ENCODE measurements around the gene TMEM270.
"Not testable (repeated sequence)": the region's sequence is repeated elsewhere in the genome, so short reads cannot be mapped to it uniquely, and the experiment has no call there.

TMEM270 gene

DNA sequence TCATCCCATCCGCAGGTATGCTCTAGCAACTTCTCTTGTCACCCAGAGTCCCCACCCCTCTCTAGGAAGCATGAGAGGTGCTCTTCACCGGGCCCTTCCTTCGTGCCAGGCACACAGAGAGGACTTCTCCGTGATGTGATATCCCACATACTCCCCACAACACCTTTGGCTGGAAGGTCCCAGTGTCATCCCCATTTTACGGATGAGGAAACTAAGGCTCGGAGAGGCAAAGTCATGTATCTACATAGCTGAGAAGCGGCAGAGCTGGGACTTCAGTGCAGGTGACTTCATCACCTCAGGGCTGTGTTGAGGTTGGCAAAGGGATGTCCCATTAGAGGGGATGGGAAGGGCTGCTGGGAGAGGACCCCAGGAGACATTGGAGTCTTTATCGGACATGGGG, 15.4 kb downstream of the TMEM270 start:
- no peak for DNase-seq (ENCODE audit: low spot score)

DNA sequence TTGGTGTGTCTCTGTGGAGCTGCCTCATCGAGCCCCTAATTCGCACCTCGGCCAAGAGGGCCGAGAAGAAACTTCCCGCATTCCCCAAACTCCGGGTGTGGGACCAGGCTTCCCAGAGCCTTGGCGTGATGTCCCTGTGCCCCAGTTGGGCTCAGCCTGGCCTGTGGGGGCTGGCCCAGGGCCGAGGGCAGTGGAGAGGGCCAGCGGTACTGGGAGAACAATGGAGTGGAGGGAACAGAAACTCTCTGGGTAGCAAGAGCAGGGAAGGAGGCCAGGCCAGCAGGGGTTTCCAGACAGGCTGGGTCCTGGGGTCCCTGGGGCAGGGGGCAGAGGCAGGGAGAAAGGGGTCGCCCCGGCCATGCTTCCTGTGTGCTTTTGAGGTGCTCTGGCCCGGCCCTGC, 16.0 kb downstream of the TMEM270 start:
- DNase-seq (ENCODE audit: low spot score), result no peak
- TF ChIP-seq, protein P1, sequence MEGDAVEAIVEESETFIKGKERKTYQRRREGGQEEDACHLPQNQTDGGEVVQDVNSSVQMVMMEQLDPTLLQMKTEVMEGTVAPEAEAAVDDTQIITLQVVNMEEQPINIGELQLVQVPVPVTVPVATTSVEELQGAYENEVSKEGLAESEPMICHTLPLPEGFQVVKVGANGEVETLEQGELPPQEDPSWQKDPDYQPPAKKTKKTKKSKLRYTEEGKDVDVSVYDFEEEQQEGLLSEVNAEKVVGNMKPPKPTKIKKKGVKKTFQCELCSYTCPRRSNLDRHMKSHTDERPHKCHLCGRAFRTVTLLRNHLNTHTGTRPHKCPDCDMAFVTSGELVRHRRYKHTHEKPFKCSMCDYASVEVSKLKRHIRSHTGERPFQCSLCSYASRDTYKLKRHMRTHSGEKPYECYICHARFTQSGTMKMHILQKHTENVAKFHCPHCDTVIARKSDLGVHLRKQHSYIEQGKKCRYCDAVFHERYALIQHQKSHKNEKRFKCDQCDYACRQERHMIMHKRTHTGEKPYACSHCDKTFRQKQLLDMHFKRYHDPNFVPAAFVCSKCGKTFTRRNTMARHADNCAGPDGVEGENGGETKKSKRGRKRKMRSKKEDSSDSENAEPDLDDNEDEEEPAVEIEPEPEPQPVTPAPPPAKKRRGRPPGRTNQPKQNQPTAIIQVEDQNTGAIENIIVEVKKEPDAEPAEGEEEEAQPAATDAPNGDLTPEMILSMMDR (IDR thresholded peaks at IDR 0.05; ENCODE audit: extremely low read depth, missing control alignments), result no peak

More for the DNA sequence above, 15.4 kb downstream of the TMEM270 start:
- TF ChIP-seq, protein P1 (IDR thresholded peaks at IDR 0.05; ENCODE audit: extremely low read depth, missing control alignments), result no peak

DNA sequence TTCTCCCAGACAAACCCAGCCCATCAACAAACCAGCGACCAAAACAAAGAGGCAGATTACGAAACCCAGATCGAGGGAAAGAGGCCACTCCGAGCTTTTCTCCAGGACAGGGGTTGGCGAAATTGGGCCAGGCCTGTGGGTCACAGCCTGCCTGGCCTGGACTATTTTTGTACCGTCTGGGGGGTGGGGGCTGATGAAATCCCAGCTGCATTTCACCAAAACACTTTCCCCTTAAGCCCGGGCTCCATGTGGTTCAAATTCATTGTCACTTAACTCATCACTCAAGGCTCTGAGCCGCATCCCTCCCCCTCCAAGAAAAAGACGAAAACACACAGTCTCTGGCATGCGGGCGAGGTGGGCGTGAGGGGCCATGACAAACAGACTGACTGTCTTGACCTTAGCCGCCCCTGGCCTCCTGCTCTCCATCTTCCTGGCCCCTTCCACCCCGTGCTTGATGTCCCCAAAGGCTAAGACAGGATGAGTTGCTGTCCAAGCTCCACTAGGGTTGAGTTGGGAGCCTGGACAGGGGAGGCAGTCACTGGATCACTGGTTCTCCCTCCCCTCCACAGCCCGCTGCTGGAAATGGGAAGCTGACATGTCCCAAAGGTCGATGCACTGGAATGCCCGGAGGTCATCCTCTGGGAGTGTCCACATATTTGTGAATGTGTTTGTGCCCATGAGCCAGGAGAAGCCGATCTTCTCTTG, 19.2 kb downstream of the TMEM270 start:
- TF ChIP-seq, protein P1 (IDR thresholded peaks at IDR 0.05; ENCODE audit: extremely low read depth, missing control alignments), result no peak
- DNase-seq (ENCODE audit: low spot score), result no peak

DNA sequence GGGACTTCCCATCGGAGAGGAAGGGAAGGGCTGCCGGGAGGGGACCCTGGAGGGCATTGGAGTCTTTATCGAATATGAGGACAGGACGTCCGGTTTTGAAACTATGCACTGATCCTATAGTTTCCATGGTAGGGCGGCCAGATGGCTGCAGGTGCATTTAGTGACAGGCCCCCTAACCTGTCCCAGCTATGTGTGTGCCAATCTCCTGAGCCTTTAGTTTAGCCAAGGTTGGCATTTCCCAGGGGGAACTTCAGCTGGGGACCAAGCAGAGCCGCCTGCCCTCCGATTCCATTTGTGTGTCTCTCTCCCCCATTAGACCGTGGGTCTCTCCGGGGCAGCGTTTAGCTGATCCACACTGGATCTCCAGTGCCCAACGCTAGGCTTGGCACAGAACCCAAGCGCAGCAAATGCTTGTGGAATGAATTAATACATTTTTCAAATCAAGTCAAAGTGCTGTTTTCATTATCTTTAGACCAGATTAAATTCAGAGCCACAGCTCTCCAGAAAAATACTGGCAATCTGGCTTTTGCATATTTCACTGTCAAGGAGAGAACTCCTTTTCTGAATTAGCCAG, 19.9 kb downstream of the TMEM270 start:
- no peak for DNase-seq (ENCODE audit: low spot score)
- TF ChIP-seq, protein P1 (IDR thresholded peaks at IDR 0.05; ENCODE audit: extremely low read depth, missing control alignments), result no peak

DNA sequence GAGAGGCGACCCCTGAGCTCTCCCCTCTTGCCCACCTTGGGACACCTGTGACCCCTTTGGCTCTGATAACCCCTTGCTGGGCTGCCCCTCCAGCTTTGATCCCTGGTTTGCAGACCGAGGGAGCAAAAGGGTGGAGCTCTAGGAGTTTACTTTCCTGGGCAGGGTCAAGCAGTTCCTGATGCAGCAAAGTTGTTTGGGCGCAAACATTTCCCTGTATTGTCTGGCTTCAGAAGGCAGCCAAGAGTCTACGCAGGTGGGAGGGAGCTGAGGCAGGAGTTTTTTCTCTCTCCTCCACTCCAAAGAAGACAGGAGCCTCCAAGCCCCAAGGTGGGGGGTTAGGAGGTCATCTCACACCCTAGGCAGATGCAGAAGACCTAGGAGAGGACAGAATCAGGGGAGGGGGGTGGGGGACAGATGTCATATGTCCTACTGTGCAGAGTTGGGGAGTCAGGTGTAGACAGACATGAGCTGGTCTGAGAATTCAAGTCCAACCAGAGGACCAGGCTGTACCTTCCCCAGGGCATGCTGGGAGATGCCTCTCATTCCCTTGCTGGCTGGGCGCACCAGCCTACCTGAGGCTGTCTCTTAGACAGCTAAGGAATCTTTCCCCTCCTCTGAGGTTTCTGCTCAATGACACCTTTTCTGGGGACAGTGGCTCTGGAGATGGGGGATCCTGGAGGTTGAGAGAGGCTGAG, 20.5 kb downstream of the TMEM270 start:
- DNase-seq (ENCODE audit: low spot score), result no peak
- TF ChIP-seq, protein P1 (IDR thresholded peaks at IDR 0.05; ENCODE audit: extremely low read depth, missing control alignments), result no peak

DNA sequence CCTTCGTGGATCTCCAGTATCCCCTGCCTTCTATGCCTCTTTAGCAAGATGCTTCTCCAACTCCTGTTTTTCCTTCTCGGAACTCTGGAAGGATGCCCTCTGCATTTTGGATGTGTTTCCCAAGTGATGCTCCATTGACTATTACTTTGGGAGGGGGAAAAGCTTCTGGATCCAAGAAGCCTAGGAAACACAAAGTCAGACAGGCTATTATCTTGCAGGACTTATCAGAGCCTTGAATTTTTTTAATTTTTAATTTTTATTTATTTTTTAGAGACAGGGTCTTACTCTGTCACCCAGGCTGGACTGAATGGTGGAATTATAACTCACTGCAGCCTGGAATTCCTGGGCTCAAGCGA, 21.1 kb downstream of the TMEM270 start:
- DNase-seq (ENCODE audit: low spot score), result no peak
- TF ChIP-seq, protein P1 (IDR thresholded peaks at IDR 0.05; ENCODE audit: extremely low read depth, missing control alignments), result no peak

DNA sequence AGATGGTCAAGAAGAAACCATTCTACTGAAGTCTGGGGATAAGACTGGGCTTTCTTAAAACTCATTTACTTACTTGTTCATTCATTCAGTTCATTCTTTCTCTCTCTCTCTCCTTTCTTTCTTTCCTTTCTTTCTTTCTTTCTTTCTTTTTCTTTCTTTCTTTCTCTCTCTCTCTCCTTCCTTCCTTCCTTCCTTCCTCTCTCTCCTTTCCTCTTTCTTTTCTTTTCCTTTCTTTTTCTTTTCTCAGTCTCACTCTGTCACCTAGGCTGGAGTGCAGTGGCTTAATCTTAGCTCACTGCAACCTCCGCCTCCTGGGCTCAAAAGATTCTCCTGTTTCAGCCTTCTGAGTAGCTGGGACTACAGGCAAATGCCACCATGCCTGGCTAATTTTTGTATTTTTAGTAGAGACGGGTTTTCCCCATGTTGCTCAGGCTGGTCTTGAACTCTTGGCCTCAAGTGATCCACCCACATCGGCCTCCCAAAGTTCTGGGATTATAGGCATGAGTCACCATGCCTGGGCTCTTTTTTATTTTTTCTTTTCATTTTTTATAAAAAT, 24.0 kb downstream of the TMEM270 start:
- DNase-seq (ENCODE audit: low spot score), result not testable (repeated sequence)
